Measurements from ENCODE around the gene MANF. TPM values are rescaled to one million over a fixed set of nuclear protein-coding genes. Genes with fewer than 3 reads are reported as not detected.
"Not testable (repeated sequence)": the region's sequence is repeated elsewhere in the genome, so short reads cannot be mapped to it uniquely, and the experiment has no call there.

The MANF gene
- total RNA-seq, 1 experiment from 2014 or later = 58.8 TPM

- DNase-seq (ENCODE audit: low spot score) = no peak
Measured at GRCh38 chr3:51373658-51374421, 11.3 kb upstream of the MANF start.

GRCh38 chr3:51374456-51374855 is 10.6 kb upstream of the MANF start:
- no peak for DNase-seq (ENCODE audit: low spot score)

- DNase-seq (ENCODE audit: low spot score) = no peak
Measured at GRCh38 chr3:51375136-51375535, 10.0 kb upstream of the MANF start.

GRCh38 chr3:51375571-51375970 is 9.5 kb upstream of the MANF start:
- no peak for DNase-seq (ENCODE audit: low spot score)

- no peak for DNase-seq (ENCODE audit: low spot score)
Measured at GRCh38 chr3:51378065-51378464, 7.0 kb upstream of the MANF start.

GRCh38 chr3:51378726-51379125 is 6.4 kb upstream of the MANF start:
- DNase-seq (ENCODE audit: low spot score) = no peak

- no peak for DNase-seq (ENCODE audit: low spot score)
Measured at GRCh38 chr3:51379301-51379700, 5.8 kb upstream of the MANF start.

- DNase-seq (ENCODE audit: low spot score) = no peak
Measured at GRCh38 chr3:51379746-51380455, 5.2 kb upstream of the MANF start.

GRCh38 chr3:51380601-51381332 is 4.3 kb upstream of the MANF start:
- no peak for DNase-seq (ENCODE audit: low spot score)

GRCh38 chr3:51381333-51381705 is 3.8 kb upstream of the MANF start:
- DNase-seq (ENCODE audit: low spot score) = no peak

- no peak for DNase-seq (ENCODE audit: low spot score)
Measured at GRCh38 chr3:51382076-51382745, 2.9 kb upstream of the MANF start.

- no peak for DNase-seq (ENCODE audit: low spot score)
Measured at GRCh38 chr3:51382947-51383578, 2.0 kb upstream of the MANF start.

- DNase-seq (ENCODE audit: low spot score) = peak; percentile 15
Measured at GRCh38 chr3:51384055-51384725, 901 bp upstream of the MANF start.

- peak; percentile 16 for DNase-seq (ENCODE audit: low spot score)
Measured at GRCh38 chr3:51385621-51386091, 565 bp downstream of the MANF start.

- peak; percentile 10 for DNase-seq (ENCODE audit: low spot score)
Measured at GRCh38 chr3:51386159-51386851, 1.2 kb downstream of the MANF start.

GRCh38 chr3:51386852-51387229 is 1.8 kb downstream of the MANF start:
- DNase-seq (ENCODE audit: low spot score) = no peak

- DNase-seq (ENCODE audit: low spot score) = not testable (repeated sequence)
Measured at GRCh38 chr3:51387281-51387680, 2.2 kb downstream of the MANF start.

GRCh38 chr3:51388286-51389029 is 3.4 kb downstream of the MANF start:
- peak; percentile 89 for DNase-seq (ENCODE audit: low spot score)

GRCh38 chr3:51389423-51390183 is 4.5 kb downstream of the MANF start:
- peak; percentile 35 for DNase-seq (ENCODE audit: low spot score)

Measured in HT-29 (cell line).